ENCODE measurements around the gene TP53I13.
A peak's percentile ranks its signal among the peaks of the same experiment; 100 is the strongest.

Gene TP53I13

DNA sequence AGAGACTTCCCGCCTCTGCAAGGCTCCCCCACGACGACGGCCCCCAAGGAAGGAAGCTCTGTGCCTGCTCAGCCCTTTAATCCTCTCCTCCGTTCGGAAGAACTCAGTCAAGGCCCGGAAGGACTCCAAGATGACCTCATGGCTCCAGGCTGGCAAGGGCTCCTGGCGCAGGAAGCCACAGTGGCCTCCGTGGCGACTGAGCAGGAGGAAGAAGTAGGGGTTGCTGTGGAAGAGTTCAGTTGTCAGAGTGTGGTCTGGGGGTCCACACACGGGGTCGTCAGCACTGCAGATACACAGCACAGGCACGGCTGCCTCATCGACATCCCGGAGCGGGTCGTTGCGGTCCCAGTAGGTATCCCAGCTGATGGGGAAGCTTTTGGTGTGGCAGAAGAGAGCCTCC lies 5.9 kb upstream of the TP53I13 start:
- H3K36me3 ChIP-seq (ENCODE audit: insufficient read depth, low read length), result no peaks in the 10 kb centered on the region
- no peak for DNase-seq (ENCODE audit: low read depth, low spot score)
- H3K4me3 ChIP-seq, result no peak overlapping the region
- H3K27ac ChIP-seq, result no peak overlapping the region
- no peak overlapping the region for H3K9ac ChIP-seq (ENCODE audit: insufficient read length)
- TF ChIP-seq POLR2AphosphoS5 (IDR thresholded peaks at IDR 0.05; ENCODE audit: borderline replicate concordance, low read depth, low read length) (no peak), FOXP2 (optimal IDR thresholded peaks at IDR 0.05; ENCODE audit: control extremely low read depth, extremely low read length, insufficient read depth) (no peak), EZH2 (IDR thresholded peaks at IDR 0.05) (no peak)
- H3K9me3 ChIP-seq (ENCODE audit: low read depth, low read length), result no peaks in the 10 kb centered on the region

DNA sequence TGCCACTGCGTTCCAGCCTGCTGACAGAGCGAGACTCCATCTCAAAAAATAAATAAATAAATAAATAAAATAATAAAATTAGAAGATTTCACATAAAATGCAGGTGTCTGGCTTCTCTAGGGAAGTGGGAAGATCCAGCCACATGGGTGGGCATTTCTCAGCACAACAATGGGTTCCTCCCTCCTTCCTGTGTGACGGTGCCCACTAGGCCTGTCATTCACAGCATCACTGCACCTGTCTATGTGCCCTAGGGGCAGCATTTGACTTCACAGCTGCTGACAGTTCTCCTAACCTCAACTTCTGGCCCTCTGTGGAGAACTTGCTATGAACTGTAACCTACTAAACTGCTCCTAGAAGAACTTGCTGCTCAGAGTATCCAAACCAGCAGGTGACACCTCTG lies 4.7 kb upstream of the TP53I13 start:
- DNase-seq (ENCODE audit: low read depth, low spot score), result no peak
- no peak for TF ChIP-seq POLR2AphosphoS5 (IDR thresholded peaks at IDR 0.05; ENCODE audit: borderline replicate concordance, low read depth, low read length)
- TF ChIP-seq FOXP2 (optimal IDR thresholded peaks at IDR 0.05; ENCODE audit: control extremely low read depth, extremely low read length, insufficient read depth), result no peak
- no peak for TF ChIP-seq EZH2 (IDR thresholded peaks at IDR 0.05)
- no peaks in the 10 kb centered on the region for H3K36me3 ChIP-seq (ENCODE audit: insufficient read depth, low read length)
- H3K9me3 ChIP-seq (ENCODE audit: low read depth, low read length), result no peaks in the 10 kb centered on the region
- H3K27ac ChIP-seq, result no peak overlapping the region
- no peak overlapping the region for H3K9ac ChIP-seq (ENCODE audit: insufficient read length)
- no peak overlapping the region for H3K4me3 ChIP-seq

DNA sequence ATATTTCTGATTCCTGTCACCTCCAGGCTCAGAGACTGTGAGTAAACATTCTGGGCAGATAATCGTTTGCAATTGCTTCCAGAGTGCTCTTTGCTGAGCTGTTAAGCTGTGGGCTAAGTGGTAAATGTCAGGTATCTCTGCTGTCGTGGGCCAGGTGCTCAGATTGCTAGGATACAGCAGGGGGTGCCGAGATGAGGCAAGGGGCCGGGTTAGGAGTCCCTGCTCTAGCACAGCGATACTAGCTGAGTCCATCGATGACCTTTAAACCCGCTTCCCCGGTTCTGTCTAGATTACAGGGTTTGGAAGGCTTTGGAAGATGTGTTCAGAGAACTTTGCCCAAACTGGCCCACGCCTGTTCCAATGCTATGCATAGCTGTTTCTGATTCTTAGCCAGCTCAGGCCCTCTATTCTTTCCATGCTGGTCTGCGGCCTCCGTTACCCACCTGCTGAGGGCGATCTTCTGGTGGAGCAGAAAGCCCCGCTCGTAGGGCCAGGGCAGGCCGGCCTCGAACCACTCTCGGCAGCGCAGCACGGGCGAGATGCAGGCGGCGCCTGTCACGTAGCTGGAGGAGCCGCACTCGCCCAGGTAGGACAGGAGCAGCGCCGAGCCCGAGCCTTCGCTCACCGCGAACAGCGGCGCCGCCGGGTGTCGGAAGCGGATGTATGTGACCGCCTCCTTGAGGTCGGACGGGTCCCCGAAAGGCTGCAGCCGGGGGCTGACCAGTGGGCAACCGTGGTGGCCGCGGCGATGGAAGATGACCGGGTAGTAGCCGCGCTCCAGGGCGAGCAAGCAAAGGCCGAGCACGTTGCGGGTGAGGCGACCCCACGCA lies 2.6 kb upstream of the TP53I13 start:
- H3K4me3 ChIP-seq, result no peak overlapping the region
- H3K9ac ChIP-seq (ENCODE audit: insufficient read length), result no peak overlapping the region
- no peaks in the 10 kb centered on the region for H3K36me3 ChIP-seq (ENCODE audit: insufficient read depth, low read length)
- H3K27ac ChIP-seq, result no peak overlapping the region
- no peak for DNase-seq (ENCODE audit: low read depth, low spot score)
- no peaks in the 10 kb centered on the region for H3K9me3 ChIP-seq (ENCODE audit: low read depth, low read length)
- TF ChIP-seq EZH2 (IDR thresholded peaks at IDR 0.05), result no peak

DNA sequence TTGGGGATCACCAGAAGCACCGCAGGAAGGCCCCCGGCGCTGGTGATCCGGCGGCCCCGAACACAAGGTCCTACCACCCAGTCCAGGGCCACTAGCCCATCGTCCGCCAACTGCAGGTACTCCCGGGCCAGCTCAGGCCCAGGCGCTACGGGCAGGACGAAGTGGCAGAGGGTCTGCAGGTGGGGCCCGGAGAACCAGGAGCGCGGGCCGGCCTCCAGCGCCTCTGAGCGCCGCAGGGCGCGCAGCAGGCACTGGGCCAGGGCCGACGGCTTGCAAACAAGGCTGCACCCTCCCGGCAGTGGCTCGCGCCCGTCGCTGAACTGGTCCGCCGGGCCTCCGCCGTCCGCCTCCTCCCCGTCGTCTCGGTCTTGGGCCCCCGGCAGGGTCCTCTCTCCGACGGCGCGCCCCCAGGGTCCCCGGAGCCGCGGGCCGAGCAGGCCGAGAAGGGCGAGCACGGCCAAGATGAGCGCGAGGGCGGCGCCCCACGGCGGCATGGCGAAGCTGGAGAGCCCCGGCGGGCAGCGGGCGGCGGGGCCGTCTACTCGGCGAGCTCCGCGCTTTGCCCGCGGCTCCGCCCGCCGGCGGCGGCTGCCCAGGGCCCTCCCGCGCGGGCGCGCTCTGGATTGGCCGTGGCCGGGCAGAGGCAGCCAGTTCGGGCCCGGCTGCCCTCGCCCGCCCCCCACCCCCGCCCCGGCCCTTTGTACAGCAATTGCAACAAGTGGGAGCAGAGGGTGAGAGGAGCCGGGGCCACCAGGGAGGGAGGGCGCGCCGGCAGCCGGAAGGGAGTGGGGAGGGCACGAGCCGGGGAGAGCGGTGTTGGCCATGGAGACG lies 1.8 kb upstream of the TP53I13 start, which contains the start of gene ABHD15:
Gene ABHD15 (minus strand): TSS at position 565 of the 831 bp plus-strand sequence. CDS start 71 bp downstream, at position 494.
- peak within 1 kb of the TSS; percentile 65 for H3K9ac ChIP-seq (ENCODE audit: insufficient read length)

DNA sequence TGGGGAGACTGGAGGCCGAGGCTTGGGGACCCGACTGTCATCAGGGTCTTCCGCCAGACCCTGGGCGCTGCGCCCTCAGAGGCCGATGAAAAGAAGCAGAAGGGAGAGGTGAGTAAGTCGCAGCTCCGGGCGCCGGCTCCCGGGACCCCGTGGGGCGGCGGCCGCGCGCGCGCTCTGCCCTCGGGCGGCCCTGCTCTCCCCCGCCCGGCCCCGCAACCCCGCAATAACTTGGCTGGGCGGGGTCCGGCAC lies 1.3 kb upstream of the TP53I13 start:
- Histone ChIP-seq H3K36me3 (ENCODE audit: insufficient read depth, low read length) (no peaks in the 10 kb centered on the region), H3K9me3 (ENCODE audit: low read depth, low read length) (no peaks in the 10 kb centered on the region), H3K9ac (ENCODE audit: insufficient read length) (no peak overlapping the region), H3K27ac (no peak overlapping the region), H3K4me3 (peak overlapping the region; percentile 98)
- DNase-seq (ENCODE audit: low read depth, low spot score), result no peak
- TF ChIP-seq EZH2 (IDR thresholded peaks at IDR 0.05) (no peak), POLR2AphosphoS5 (IDR thresholded peaks at IDR 0.05; ENCODE audit: borderline replicate concordance, low read depth, low read length) (no peak), FOXP2 (optimal IDR thresholded peaks at IDR 0.05; ENCODE audit: control extremely low read depth, extremely low read length, insufficient read depth) (no peak)

More for the DNA sequence above, 1.8 kb upstream of the TP53I13 start, which contains the start of gene ABHD15:
- no peak for DNase-seq (ENCODE audit: low read depth, low spot score)
- Histone ChIP-seq H3K9me3 (ENCODE audit: low read depth, low read length) (no peaks in the 10 kb centered on the region), H3K4me3 (peak within 1 kb of the TSS; percentile 98), H3K36me3 (ENCODE audit: insufficient read depth, low read length) (no peaks in the 10 kb centered on the region), H3K27ac (no peak within 1 kb of the TSS)
- TF ChIP-seq POLR2AphosphoS5 (IDR thresholded peaks at IDR 0.05; ENCODE audit: borderline replicate concordance, low read depth, low read length) (no peak), FOXP2 (optimal IDR thresholded peaks at IDR 0.05; ENCODE audit: control extremely low read depth, extremely low read length, insufficient read depth) (no peak), EZH2 (IDR thresholded peaks at IDR 0.05) (no peak)

DNA sequence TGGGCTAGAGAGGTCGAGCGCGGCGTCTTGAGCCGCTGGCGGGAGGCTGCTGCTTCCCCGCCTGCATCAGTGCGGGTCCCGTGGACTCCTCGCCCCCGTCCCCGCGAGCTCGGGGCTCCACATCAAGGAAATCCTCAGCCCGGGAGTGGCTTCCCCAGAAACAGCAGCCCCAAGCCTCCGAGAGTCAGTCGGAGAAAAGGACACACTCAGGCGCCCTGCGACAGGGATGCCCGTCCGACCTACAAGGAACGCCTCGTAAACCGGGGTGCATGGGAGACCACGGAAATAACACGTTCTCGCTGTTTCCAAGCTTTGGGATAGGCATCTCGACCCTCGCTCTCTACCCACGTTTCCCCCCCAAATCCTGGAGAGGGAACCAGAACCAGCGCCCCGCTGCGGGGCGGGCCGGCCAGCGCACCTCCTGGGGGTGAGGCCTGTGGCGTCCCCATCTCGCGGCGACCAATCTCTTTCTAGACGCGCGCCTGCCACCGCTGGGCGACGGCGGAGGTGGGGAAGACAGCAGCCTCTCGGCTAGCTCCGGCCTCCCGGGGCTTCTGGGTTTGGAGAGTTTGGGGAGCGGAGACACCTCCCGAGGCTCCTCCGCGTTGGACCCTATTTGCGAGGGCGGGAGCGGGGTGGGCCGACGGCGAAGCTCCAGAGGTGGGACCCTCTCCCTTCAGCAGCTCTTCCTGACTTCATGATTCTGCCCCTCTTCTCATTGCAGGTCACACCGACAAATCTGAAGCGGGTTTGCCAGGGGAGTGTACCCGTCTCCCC lies 759 bp upstream of the TP53I13 start:
- DNase-seq (ENCODE audit: low read depth, low spot score), result no peak
- Histone ChIP-seq H3K36me3 (ENCODE audit: insufficient read depth, low read length) (no peaks in the 10 kb centered on the region), H3K4me3 (peak overlapping the region; percentile 98), H3K9me3 (ENCODE audit: low read depth, low read length) (no peaks in the 10 kb centered on the region), H3K27ac (peak overlapping the region; percentile 57; the same call in 1 of the 2 replicates), H3K9ac (ENCODE audit: insufficient read length) (peak overlapping the region; percentile 65)
- TF ChIP-seq FOXP2 (optimal IDR thresholded peaks at IDR 0.05; ENCODE audit: control extremely low read depth, extremely low read length, insufficient read depth), result no peak
- no peak for TF ChIP-seq POLR2AphosphoS5 (IDR thresholded peaks at IDR 0.05; ENCODE audit: borderline replicate concordance, low read depth, low read length)
- no peak for TF ChIP-seq EZH2 (IDR thresholded peaks at IDR 0.05)

DNA sequence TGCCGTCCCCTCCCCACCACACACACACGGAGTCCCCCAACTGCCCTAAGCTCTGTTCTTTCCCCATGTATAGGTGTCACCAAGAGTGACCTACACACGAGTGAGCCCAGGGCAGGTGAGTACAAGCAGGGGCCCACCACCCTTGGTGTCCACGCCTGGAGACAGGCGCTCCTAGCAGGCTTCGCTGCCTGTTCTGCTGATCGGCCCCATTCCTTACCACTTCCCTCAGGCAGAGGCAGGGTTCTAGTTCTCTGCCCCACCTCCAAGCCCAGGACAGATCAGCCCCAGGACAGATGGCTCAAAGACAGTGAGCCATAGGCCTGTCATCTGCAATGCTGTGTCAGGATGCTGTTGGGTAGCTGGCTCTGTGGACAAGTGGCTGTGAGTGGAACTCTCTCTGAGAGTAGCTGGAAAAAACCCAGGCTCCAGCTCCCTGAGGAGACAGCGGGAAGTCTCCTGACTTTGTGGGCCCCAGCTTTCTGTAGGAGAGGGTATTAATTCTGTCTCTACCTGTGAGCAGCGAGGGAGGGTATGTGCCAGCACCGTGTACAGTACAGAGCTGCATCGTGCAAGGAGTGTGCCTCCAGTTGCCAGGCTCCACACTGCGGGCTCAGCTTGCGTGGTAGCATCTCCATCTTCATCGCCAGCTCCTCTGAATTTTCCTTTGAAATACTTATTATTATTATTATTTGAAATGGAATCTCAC lies 897 bp downstream of the TP53I13 start:
- no peaks in the 10 kb centered on the region for H3K9me3 ChIP-seq (ENCODE audit: low read depth, low read length)
- DNase-seq (ENCODE audit: low read depth, low spot score), result no peak
- H3K9ac ChIP-seq (ENCODE audit: insufficient read length), result peak overlapping the region; percentile 78
- H3K36me3 ChIP-seq (ENCODE audit: insufficient read depth, low read length), result no peaks in the 10 kb centered on the region; the same call in 1 of the 2 replicates
- no peak overlapping the region for H3K27ac ChIP-seq
- H3K4me3 ChIP-seq, result peak overlapping the region; percentile 98
- TF ChIP-seq FOXP2 (optimal IDR thresholded peaks at IDR 0.05; ENCODE audit: control extremely low read depth, extremely low read length, insufficient read depth), result no peak
- no peak for TF ChIP-seq EZH2 (IDR thresholded peaks at IDR 0.05)
- no peak for TF ChIP-seq POLR2AphosphoS5 (IDR thresholded peaks at IDR 0.05; ENCODE audit: borderline replicate concordance, low read depth, low read length)

All from SK-N-MC (cell line).